GM10847 (cell line): Measurements from ENCODE around the gene TBX10.

Experiments used
- POLR2A ChIP-seq: IDR thresholded peaks from 2 replicates; pipeline ENCODE4 v1.6.1; 2011; ENCODE audit not compliant: insufficient read length; ENCODE audit errors: extremely low read depth

The TBX10 gene

GRCh38 chr11:67665541-67666302 lies 26.2 kb upstream of the TBX10 start:
- no peak for TF ChIP-seq POLR2A

DNA sequence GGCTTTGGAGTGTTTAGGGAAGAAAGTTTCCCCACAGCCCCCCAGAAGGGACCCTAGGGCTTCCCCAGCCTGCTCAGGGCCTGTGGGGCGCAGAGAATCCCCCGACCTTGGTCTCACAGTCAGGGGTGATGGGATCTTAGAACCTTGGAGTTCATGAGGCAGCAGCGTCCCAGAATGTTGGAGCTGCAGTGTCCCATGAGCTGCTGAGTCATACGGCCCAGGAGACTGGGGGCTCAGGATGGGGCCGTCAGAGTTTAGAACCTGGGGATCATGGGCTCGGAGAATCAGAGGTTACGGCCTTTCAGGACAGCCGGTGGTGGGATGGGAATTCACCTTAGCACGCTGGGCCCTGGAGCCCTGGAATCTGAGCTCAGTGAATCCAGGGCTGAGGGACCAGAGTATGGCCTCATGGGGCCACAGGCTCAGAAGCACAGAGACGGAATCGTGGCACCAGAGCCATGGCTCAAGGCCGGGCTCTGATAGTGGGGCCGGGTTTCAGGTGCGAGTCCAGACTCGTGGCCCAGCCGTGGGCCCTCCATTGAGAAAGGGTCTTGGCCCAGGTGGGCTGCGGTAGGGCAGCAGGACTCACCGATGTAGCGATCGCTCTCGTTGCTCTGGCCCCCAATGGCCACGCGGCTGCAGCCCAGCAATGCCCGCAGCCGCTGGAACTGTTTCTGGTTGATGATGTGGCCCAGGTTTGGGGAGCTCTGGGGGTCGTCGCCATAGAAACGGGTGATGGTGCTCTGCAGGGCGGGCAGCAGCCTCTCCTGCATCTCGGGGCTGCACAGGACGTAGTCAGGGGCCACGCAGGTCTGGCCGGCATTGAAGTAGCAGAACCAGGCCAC lies 25.4 kb upstream of the TBX10 start:
- no peak for TF ChIP-seq POLR2A

DNA sequence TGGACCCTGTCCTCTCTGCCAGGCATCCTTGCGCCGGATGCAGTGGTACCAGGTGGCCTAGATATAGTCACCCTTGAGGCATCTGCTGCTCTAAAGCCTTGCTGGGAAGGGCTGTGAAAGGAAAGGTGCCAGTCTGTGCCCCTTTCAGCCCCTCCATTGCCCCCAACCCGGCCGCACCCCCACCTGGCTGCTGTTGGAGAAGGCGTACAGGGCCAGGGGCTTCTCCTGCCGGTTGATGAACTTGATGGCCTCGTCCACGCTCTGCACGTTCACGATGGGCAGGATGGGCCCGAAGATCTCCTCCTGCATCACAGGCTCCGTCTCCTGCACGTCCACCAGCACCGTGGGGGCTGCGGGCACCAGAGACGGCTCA lies 24.6 kb upstream of the TBX10 start:
- TF ChIP-seq POLR2A, result no peak

- TF ChIP-seq POLR2A, result no peak
Measured at GRCh38 chr11:67663532-67664212, 24.1 kb upstream of the TBX10 start.

DNA sequence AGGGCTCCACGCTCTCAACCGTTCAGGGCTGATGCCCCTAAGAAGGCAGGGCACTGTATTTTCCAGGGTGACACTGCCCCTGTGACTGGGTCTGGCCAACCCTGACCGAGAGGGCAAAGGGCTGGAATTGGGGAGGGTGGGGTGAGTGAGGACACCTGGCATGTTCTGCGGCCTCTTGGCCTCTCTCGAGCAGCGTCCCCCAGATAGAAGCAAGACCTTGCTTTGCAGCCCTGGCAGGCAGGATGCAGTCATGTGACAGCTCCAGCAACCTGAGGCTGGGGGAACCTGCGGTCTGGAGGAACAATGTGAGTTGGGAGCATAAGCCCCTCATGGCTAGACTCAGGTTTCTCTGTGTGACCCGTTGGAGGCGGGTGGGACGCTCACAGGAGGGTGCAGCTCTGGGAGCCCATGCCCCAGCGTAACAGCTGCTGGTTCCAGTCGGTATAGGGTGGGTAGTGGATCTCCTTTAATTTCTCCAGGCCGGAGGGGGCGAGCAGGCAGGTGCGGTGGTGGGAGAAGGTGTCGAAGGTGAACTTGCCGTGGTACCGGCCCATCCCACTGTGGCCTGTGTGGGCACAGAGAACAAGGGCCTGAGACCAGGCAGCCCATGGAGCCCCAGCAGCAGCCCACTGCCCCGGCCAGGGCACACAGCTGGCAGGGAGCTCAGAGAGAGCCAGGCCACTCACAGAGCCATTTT lies 23.4 kb upstream of the TBX10 start:
- no peak for TF ChIP-seq POLR2A

DNA sequence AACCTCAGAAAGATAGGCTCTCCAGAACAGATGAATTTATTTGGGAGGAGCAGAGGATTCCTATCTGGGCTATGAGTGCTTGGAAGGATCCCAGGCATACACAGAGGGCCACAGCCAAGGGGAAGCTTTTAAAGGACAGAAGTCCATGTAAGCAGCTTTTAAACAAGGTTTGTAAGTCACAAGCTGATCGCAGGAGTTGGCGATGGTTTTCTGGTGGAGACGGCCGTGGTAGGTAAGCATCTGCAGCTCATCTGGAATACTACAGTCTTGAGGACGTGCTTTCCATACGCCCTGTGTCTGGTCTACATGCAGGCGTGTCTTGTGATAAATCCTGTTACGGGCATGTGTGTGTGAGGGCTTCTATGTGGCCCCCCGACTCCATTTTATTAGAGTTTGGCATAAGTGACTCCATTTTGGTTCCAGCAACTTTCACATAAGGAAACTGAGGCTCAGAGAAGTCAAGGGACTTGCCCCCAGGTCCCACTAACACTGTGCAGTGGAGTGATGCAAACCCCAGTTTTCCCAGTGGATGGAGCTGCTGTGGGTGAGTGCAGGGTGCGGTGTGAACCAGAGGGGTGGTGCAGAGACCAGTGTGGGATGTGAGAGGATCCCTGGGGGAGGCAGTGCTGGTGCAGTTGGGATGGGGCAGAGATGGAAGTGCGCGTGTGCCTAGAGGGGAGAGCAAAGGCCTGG lies 22.7 kb upstream of the TBX10 start:
- TF ChIP-seq POLR2A, result no peak

- no peak for TF ChIP-seq POLR2A
Measured at GRCh38 chr11:67657300-67657699, 17.7 kb upstream of the TBX10 start.

- no peak for TF ChIP-seq POLR2A
Measured at GRCh38 chr11:67656278-67656922, 16.8 kb upstream of the TBX10 start.

- TF ChIP-seq POLR2A, result no peak
Measured at GRCh38 chr11:67654225-67654624, 14.7 kb upstream of the TBX10 start.

GRCh38 chr11:67652965-67653845 lies 13.6 kb upstream of the TBX10 start:
- no peak for TF ChIP-seq POLR2A

GRCh38 chr11:67651976-67652781 lies 12.6 kb upstream of the TBX10 start:
- TF ChIP-seq POLR2A, result no peak

GRCh38 chr11:67649634-67650510 lies 10.3 kb upstream of the TBX10 start:
- TF ChIP-seq POLR2A, result no peak
